ENCODE data around the gene TAS1R3. TPM values are rescaled to one million over a fixed set of nuclear protein-coding genes. Genes with fewer than 3 reads are reported as not detected.

The TAS1R3 gene
- total RNA-seq, 1 donor from 2014 or later = 0.34 TPM

DNA sequence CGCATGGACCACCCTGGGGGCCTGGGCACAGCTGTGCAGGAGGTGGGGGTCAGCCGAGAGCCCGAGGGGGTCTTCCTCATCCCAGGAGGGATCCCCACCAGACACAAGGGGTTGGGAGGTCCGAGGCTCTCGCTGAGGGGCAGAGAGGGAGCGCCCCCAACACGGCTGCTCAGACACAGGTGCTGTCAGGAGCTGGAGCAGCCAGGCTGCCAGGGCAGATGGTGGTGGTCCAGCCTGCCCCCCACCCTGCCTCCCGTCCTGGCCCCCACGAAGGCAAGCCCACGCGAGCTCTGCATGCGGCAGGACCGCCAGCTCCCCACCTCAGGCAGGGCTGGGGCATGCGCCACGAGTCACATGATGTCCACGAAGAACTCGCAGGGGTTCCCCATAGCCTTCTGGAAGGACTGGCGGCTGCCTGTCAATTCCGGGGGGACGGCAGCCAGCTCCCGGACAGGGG is 4.7 kb downstream of the TAS1R3 start:
- Mint-ChIP-seq H3K4me3 (no peak overlapping the region), H3K9me3 (no peaks in the 10 kb centered on the region), H3K27ac (no peak overlapping the region), H3K4me1 (ENCODE audit: low read depth) (no peaks in the 10 kb centered on the region), H3K36me3 (ENCODE audit: low read depth) (peaks cover 4% of the 10 kb centered on the region), H3K27me3 (ENCODE audit: insufficient read depth) (no peaks in the 10 kb centered on the region)
- intact Hi-C loops (cut with micrococcal nuclease) = no loop called here
- DNase-seq (ENCODE audit: low spot score) = no peak

DNA sequence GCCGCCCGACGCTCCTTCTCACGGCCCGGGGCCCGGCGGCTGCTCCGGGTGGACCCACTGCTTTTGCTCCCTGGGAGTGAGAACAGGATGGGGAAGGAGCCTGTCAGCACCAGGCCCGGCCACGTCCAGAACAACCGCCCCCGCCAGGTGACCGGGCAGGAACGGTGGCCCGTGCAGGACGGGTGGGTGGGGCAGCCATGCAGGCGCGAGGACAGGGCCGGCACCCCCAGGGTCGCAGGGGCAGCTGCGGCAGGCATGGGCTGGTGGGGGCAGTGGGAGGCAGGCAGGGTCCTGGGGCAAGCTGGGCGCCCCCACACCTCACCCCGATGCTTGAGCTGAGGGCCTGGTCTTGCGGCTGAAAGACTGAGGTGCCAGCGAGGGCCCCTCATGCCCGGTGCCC is 5.4 kb downstream of the TAS1R3 start:
- peaks cover 10% of the 10 kb centered on the region for H3K36me3 Mint-ChIP-seq (ENCODE audit: low read depth)
- no peak overlapping the region for H3K27ac Mint-ChIP-seq
- DNase-seq (ENCODE audit: low spot score) = no peak
- H3K27me3 Mint-ChIP-seq (ENCODE audit: insufficient read depth) = no peaks in the 10 kb centered on the region
- intact Hi-C loops (cut with micrococcal nuclease) = no loop called here
- H3K4me3 Mint-ChIP-seq = no peak overlapping the region
- no peaks in the 10 kb centered on the region for H3K4me1 Mint-ChIP-seq (ENCODE audit: low read depth)
- H3K9me3 Mint-ChIP-seq = no peaks in the 10 kb centered on the region

DNA sequence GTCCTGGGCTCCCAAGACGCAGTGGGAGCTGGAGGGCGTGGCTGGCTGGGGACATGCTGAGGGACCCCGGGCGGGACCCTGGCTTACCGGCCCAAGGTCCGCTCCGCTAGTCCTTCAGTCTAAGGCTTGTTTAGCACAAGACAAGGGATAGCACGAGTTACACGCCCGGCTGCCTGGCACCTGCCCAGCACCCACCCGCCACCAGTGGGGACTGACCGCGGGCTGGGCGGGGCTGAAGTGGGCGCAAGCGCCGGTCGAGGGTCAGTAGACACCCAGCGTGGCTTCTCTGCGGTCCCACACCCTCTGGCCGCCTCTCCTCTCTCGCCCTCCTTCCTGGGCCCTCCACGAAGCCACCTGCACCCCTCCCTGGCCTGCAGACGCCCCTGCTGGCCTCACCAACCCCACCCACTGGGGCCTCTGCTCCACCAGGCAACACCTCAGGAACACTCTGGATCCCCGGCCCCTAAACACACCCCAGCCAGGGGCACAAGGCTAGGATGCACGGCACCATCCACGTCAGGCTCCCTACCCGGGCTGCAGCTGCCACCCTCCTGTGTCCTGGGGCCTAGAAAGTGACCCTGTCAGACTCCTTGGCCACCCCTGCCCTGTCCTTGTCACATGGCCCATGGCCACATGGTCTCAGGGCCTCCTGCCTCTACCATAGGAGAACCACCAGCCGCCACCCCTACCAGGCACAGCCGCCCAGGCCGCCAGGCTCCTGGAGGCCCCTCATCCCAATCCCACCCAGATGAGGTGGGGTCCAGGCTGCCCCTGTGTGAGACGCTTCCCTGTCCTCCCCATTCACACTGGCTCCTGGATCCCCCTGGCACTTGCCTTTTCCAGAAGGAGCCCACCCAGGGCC is 6.1 kb downstream of the TAS1R3 start:
- Mint-ChIP-seq H3K27me3 (ENCODE audit: insufficient read depth) (no peaks in the 10 kb centered on the region), H3K27ac (no peak overlapping the region), H3K36me3 (ENCODE audit: low read depth) (peaks cover 10% of the 10 kb centered on the region), H3K4me3 (no peak overlapping the region), H3K4me1 (ENCODE audit: low read depth) (no peaks in the 10 kb centered on the region), H3K9me3 (no peaks in the 10 kb centered on the region)
- intact Hi-C loops (cut with micrococcal nuclease) = no loop called here
- DNase-seq (ENCODE audit: low spot score) = no peak

DNA sequence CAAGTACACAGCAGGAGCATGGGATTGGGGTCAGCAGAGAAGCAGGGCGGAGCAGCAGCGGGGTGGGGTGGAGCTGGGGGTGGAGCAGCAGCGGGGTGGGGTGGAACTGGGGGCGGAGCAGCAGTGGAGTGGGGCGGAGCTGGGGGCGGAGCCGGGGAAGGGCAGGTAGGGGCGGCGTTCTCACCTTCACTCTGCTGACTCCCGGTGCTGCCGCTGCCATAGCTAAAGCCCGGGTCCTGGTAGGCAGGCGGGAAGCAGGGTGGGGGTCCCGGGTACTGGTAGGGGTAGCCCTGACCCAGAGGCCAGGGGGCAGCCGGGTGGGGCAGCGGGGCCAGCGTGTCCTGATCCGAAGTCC is 6.7 kb downstream of the TAS1R3 start:
- DNase-seq (ENCODE audit: low spot score) = no peak
- intact Hi-C loops (cut with micrococcal nuclease) = no loop called here
- no peaks in the 10 kb centered on the region for H3K4me1 Mint-ChIP-seq (ENCODE audit: low read depth)
- H3K27ac Mint-ChIP-seq = no peak overlapping the region
- H3K27me3 Mint-ChIP-seq (ENCODE audit: insufficient read depth) = no peaks in the 10 kb centered on the region
- no peak overlapping the region for H3K4me3 Mint-ChIP-seq
- H3K9me3 Mint-ChIP-seq = no peaks in the 10 kb centered on the region
- H3K36me3 Mint-ChIP-seq (ENCODE audit: low read depth) = peaks cover 10% of the 10 kb centered on the region

DNA sequence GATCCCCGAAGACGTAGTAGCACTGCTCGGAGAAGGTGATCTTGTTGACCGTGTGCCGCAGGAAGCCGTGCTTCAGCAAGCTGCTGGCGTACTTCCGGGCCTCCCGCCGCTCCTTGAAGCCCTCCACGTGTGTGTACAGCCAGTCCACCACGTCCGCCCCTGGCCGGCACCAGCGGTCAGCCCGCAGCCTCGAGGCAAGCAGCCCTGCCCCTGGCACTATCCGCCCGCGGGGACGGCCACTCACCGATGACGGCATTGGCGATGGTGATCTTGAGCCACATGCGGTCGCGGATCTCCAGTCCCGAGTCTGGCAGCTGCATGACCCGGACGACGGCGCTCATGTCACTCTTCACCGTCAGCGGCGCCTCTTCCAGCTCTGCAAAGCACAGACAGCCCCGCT is 7.2 kb downstream of the TAS1R3 start:
- no peak for DNase-seq (ENCODE audit: low spot score)
- Mint-ChIP-seq H3K4me3 (no peak overlapping the region), H3K9me3 (no peaks in the 10 kb centered on the region), H3K36me3 (ENCODE audit: low read depth) (peaks cover 10% of the 10 kb centered on the region), H3K27ac (no peak overlapping the region), H3K4me1 (ENCODE audit: low read depth) (no peaks in the 10 kb centered on the region), H3K27me3 (ENCODE audit: insufficient read depth) (no peaks in the 10 kb centered on the region)
- intact Hi-C loops (cut with micrococcal nuclease) = no loop called here

DNA sequence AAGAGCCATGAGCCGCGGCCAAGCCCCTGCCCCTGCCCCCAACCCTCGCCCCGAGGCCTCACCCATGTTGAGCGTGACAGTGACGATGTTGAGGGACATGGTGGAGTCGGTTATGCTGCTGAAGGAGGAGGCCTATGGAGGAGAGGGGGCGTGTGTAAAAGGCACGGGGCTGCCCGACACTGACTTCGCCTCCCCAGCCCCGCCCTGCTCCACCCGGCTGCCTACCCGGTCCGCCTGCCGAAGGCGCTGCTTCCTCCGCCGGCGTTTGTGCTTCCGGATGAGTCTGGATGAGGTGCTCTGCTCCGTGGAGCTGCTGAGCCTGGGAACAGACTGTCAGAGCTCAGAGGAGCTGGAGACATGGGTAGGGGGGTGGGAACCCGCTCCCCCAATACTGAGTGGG is 9.1 kb downstream of the TAS1R3 start:
- H3K36me3 Mint-ChIP-seq (ENCODE audit: low read depth) = peaks cover 10% of the 10 kb centered on the region
- intact Hi-C loops (cut with micrococcal nuclease) = no loop called here
- H3K4me1 Mint-ChIP-seq (ENCODE audit: low read depth) = no peaks in the 10 kb centered on the region
- H3K9me3 Mint-ChIP-seq = no peaks in the 10 kb centered on the region
- H3K27me3 Mint-ChIP-seq (ENCODE audit: insufficient read depth) = no peaks in the 10 kb centered on the region
- H3K27ac Mint-ChIP-seq = no peak overlapping the region
- H3K4me3 Mint-ChIP-seq = no peak overlapping the region
- DNase-seq (ENCODE audit: low spot score) = no peak

DNA sequence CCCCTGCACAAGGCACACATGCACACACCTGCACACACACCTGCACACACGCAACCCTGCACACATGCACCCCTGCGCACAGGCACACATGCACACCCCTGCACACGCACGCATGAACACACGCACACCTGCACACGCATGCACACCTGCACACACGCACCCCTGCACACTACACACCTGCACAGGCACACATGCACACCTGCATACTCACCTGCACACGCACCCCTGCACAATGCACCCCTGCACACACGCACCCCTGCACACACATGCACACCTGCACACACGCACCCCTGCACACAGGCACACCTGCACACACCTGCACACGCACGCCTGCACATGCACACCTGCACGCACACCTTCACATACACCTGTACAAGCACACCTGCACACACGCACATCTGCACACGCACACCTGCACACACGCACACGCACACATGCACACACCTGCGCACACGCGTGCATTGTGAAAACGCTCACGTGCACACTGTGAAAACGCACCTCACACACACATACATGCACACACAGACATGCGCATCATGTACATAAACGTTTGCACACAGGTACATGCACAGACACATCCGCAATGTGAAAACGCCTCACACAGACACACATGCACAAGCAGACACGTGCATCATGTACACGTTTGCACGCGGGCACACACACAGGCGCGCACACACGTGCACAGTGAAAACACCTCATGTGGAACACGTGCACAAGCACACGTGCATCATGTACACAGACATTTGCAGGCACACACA is 9.9 kb downstream of the TAS1R3 start:
- Mint-ChIP-seq H3K4me3 (no peak overlapping the region), H3K4me1 (ENCODE audit: low read depth) (no peaks in the 10 kb centered on the region), H3K27ac (no peak overlapping the region), H3K27me3 (ENCODE audit: insufficient read depth) (no peaks in the 10 kb centered on the region), H3K36me3 (ENCODE audit: low read depth) (peaks cover 10% of the 10 kb centered on the region), H3K9me3 (no peaks in the 10 kb centered on the region)
- intact Hi-C loops (cut with micrococcal nuclease) = no loop called here
- DNase-seq (ENCODE audit: low spot score) = no peak

DNA sequence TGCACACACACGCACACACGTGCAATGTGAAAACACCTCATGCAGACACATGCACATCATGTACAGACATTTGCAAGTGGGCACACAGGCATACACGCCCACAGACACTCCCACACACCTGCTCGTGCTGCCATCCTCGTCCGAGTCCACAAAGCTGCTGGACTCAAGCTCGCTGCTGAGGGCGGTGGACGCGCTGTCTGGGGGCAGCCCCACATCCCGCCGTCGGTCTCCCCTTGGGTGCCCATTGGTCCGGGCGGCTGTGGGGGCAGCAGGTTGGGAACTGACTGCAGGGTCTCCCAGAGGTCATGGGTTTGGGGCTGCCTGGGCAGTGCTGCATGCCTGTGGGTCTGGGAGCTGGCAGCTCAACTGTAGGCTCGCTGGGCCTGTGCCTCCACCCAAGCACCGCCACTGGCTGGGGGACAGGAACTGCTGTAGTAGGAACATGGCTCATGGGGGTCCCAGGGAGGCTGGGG is 10.5 kb downstream of the TAS1R3 start:
- Mint-ChIP-seq H3K4me1 (ENCODE audit: low read depth) (peaks cover 1% of the 10 kb centered on the region), H3K36me3 (ENCODE audit: low read depth) (peaks cover 10% of the 10 kb centered on the region), H3K27ac (no peak overlapping the region), H3K4me3 (no peak overlapping the region), H3K9me3 (no peaks in the 10 kb centered on the region), H3K27me3 (ENCODE audit: insufficient read depth) (no peaks in the 10 kb centered on the region)
- DNase-seq (ENCODE audit: low spot score) = no peak
- intact Hi-C loops (cut with micrococcal nuclease) = no loop called here

DNA sequence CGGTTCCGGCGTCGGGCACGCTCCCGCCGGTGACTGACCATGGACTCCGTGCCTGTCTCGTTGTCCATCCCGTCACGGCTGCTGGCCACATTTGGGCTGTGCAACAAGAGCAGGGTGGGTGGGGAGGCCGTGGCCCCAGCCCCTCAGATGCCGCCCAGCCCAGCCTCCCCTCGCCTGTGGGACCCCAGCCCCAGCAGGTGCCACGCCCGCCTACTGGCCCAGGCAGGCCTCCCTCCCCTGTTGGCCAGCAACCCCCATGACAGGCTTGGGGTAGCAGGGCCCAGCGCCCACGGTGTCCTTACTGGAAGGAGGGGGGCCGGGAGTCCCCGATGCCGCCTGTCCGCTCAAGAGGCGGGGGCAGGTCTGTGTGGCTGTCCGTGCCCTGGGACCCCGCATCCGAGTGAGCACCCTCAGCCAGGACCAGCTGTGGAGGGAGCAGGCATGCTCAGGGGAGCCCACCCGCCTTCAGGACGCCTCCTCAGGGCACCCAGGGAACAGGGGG is 11.0 kb downstream of the TAS1R3 start:
- Mint-ChIP-seq H3K36me3 (ENCODE audit: low read depth) (peaks cover 10% of the 10 kb centered on the region), H3K27ac (no peak overlapping the region), H3K4me3 (no peak overlapping the region), H3K27me3 (ENCODE audit: insufficient read depth) (no peaks in the 10 kb centered on the region), H3K9me3 (no peaks in the 10 kb centered on the region), H3K4me1 (ENCODE audit: low read depth) (peaks cover 7% of the 10 kb centered on the region)
- no peak for DNase-seq (ENCODE audit: low spot score)
- intact Hi-C loops (cut with micrococcal nuclease) = no loop called here

DNA sequence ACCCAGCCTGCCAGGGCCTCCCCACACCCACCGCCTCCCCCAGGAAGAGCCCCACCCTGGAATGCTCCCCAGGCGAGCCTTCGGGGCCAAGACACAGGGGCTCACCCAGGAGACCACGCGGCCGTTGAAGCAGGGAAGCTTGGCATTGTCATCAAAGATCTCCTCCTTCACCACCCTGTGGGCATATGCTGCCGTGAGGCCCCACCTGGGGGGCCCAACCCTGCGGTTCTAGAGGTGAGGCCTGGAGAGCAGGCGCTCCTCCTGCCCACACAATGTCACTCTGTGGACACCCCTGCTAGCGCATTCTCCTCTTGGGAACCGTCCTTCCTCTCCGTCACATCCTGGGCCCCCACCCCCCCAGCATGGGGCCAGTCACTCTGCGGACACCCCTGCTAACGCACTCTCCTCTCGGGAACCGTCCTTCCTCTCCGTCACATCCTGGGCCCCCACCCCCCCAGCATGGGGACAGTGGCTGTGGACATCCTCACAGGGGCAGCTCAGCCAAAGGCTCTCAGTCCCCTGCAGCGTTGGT is 11.6 kb downstream of the TAS1R3 start:
- intact Hi-C loops (cut with micrococcal nuclease) = no loop called here
- Mint-ChIP-seq H3K4me1 (ENCODE audit: low read depth) (peaks cover 12% of the 10 kb centered on the region), H3K27ac (no peak overlapping the region), H3K4me3 (no peak overlapping the region), H3K27me3 (ENCODE audit: insufficient read depth) (no peaks in the 10 kb centered on the region), H3K36me3 (ENCODE audit: low read depth) (peaks cover 10% of the 10 kb centered on the region), H3K9me3 (no peaks in the 10 kb centered on the region)
- no peak for DNase-seq (ENCODE audit: low spot score)

DNA sequence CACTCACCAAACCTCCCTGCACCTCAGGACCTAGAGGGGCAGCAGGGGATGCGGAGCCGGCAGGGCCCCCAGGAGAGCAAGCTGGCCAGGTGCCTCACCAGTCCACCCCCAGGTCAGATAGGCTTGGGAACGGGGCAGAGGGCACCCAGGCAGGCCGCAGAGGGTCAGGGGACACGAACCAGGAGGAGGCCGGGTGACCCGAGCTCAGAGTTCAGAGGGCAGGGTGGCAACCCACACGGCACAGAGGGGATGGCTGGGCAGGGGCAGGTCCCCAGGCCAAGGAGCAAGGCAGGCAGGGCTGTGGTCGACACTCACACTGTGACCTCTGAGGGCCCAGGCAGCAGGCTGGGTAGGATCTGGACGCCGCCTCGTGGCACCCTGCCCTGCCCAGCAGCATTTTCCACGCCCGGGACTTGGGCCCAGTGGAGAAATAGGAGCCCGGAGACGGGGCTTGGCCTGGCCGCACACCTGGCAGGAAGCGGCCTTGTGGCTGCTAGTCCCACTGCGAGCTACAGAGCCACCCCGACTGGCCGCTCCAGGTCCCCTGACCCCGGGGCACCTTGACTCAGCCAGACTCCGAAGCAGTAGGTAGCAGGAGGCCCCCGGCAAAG is 12.8 kb downstream of the TAS1R3 start:
- intact Hi-C loops (cut with micrococcal nuclease) = no loop called here
- H3K4me1 Mint-ChIP-seq (ENCODE audit: low read depth) = peaks cover 12% of the 10 kb centered on the region
- H3K27ac Mint-ChIP-seq = no peak overlapping the region
- H3K4me3 Mint-ChIP-seq = no peak overlapping the region
- H3K9me3 Mint-ChIP-seq = no peaks in the 10 kb centered on the region
- no peaks in the 10 kb centered on the region for H3K27me3 Mint-ChIP-seq (ENCODE audit: insufficient read depth)
- peaks cover 10% of the 10 kb centered on the region for H3K36me3 Mint-ChIP-seq (ENCODE audit: low read depth)
- no peak for DNase-seq (ENCODE audit: low spot score)

DNA sequence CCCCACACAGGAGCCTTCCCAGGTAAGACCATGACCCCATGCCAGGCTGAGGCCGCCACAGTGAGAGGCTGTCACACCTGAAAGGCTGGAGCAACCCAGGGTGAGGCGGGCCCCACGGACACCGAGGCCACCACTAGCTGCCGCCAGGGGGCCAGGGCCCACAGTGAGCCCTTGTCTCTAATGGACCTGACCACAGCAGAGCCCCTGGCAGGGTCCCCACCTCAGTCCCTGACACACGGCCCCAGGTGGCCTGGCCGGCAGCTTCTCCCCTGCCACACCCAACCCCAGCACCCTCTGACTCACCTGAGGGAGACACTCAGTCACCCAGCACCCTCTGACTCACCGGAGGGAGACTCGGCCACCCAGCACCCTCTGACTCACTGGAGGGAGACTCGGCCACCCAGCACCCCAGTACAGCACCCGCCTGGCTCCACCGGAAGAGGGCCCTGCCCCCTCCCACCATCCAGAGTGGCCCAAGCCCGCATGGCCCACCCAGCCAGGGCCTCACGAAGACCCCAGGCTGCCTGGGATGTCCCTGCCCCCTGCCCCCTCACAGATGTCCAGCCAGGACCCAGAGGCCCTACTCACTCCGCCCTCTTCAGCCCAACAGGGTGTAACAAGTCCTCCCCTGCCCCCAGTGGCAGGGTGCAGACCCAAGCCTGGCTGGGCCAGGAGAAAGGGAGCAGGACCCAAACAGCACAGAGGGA is 13.7 kb downstream of the TAS1R3 start:
- Mint-ChIP-seq H3K27ac (no peak overlapping the region), H3K36me3 (ENCODE audit: low read depth) (peaks cover 10% of the 10 kb centered on the region), H3K4me3 (no peak overlapping the region), H3K4me1 (ENCODE audit: low read depth) (peaks cover 12% of the 10 kb centered on the region), H3K27me3 (ENCODE audit: insufficient read depth) (no peaks in the 10 kb centered on the region), H3K9me3 (no peaks in the 10 kb centered on the region)
- DNase-seq (ENCODE audit: low spot score) = no peak
- intact Hi-C loops (cut with micrococcal nuclease) = no loop called here

Measured in activated T-helper 1 cell treated with anti-CD3 and anti-CD28 coated beads, Interleukin-12 subunit alpha, Interleukin-12 subunit beta, Interleukin-2, Interleukin-4 antibody, amounts not matched to agents 30 ng/mL and 10 ng/mL and 1 ng/mL, durations not matched to agents 14 hours and 24 hours and 36 hours (primary cell).